AG10803 (cell line): ENCODE results near the gene BIVM.
A peak's percentile ranks its signal among the peaks of the same experiment; 100 is the strongest.

Source experiments
- DNase-seq: peaks from one replicate; pipeline ENCODE4 v3.0.0; 2010; ENCODE audit warnings: low read depth
- H3K4me3 ChIP-seq: 2 replicates; pipeline ENCODE4 v1.5.1; 2011; ENCODE audit warnings: mild to moderate bottlenecking, low read length, control low read depth
- TF ChIP-seq, protein P1 (sequence below): conservative IDR thresholded peaks from 2 replicates; pipeline ENCODE4 v1.5.1; 2011; ENCODE audit warnings: mild to moderate bottlenecking, low read length, control low read depth, inconsistent platforms

The BIVM gene

DNA sequence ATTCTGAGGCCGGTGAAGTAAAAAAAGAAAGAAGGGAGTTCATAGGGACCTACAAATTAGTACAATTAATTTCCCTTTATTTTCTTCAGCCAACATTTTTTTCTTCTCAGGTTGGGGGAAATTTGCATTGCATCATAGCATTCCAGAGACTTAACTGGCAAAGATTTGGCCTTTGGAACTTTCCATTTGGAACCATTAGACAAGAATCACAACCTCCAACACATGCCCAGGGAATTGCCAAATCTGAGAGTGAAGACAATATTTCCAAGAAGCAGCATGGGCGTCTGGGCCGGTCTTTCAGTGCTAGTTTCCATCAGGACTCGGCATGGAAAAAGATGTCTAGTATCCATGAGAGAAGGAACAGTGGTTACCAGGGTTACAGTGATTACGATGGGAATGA is 40.5 kb downstream of the BIVM start:
- H3K4me3 ChIP-seq = no peak overlapping the region
- TF ChIP-seq, protein P1, sequence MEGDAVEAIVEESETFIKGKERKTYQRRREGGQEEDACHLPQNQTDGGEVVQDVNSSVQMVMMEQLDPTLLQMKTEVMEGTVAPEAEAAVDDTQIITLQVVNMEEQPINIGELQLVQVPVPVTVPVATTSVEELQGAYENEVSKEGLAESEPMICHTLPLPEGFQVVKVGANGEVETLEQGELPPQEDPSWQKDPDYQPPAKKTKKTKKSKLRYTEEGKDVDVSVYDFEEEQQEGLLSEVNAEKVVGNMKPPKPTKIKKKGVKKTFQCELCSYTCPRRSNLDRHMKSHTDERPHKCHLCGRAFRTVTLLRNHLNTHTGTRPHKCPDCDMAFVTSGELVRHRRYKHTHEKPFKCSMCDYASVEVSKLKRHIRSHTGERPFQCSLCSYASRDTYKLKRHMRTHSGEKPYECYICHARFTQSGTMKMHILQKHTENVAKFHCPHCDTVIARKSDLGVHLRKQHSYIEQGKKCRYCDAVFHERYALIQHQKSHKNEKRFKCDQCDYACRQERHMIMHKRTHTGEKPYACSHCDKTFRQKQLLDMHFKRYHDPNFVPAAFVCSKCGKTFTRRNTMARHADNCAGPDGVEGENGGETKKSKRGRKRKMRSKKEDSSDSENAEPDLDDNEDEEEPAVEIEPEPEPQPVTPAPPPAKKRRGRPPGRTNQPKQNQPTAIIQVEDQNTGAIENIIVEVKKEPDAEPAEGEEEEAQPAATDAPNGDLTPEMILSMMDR = no peak
- DNase-seq = peak; percentile 71

DNA sequence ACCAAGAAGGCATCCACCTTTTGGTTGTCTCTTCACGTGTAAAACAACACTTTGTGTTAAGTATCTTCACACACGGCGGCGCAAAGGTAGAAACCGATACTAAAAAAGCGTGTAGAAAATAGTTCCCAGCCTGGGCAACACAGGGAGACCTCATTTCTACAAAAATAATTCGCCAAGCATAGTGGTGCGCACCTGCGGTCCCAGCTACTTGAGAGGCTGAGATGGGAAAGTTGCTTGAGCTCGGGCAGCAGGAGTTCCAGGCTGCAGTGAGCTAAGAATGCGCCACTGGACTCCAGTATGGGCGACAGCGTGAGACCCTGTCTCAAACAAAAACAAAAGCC is 46.3 kb downstream of the BIVM start:
- H3K4me3 ChIP-seq = peak overlapping the region; percentile 97
- no peak for DNase-seq
- TF ChIP-seq, protein P1 = no peak

DNA sequence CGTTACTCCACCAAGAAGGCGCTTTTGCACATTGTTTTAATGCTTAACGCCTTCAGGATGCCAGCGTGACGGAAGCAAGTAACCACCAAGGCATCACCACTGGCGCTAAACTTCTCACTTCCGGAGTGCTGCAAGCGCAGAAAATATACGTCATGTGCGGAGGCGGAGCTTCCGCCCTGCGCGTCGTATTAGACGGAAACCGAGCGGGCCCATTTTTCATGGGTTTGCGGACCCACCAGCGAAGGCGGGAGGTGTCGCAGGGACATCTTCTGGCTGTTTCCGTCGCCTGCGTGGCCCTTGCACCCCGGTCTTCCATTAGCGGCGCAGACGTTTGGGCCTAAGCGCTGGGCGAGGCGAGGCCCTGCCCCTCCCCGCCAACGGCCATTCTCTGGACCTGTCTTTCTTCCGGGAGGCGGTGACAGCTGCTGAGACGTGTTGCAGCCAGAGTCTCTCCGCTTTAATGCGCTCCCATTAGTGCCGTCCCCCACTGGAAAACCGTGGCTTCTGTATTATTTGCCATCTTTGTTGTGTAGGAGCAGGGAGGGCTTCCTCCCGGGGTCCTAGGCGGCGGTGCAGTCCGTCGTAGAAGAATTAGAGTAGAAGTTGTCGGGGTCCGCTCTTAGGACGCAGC is 46.8 kb downstream of the BIVM start, which contains the start of gene ERCC5:
Gene ERCC5 (plus strand): TSS at position 403 of the 631 bp plus-strand sequence. CDS start 235 bp downstream, outside the sequence.
- TF ChIP-seq, protein P1 = no peak
- DNase-seq = peak; percentile 96
- peak within 1 kb of the TSS; percentile 97 for H3K4me3 ChIP-seq

DNA sequence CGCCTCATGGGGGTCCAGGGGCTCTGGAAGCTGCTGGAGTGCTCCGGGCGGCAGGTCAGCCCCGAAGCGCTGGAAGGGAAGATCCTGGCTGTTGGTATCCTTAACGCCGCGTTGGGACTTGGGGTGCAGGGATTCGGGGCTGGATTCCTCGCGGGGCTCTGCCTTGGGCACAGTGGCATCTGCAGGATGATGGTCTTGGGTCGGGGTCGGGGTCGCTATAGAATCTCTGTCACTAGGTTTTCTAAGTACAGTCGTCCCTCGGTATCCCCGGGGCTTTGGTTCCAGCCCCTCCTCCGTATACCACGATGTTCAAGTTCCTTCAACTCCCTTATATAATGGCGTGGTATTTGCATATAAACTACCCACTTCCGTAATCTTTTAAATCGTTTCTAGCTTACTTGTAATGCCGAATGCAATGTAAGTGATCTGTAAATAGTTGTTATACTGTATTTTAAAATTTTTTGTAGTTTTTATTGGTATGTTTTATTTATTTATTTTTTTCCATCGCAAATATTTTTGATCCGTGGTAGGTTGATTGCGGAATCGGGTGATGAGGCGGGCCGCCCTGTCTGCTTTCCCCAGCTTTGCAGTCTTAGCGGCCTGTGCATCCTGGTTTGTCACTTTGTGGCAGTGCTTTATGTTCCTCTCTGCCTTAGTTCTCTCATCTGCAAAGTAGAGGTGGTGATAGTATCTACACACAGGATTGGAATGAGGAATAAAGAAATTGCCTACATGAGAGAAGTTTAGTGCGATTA is 47.5 kb downstream of the BIVM start:
- peak; percentile 29 for DNase-seq
- TF ChIP-seq, protein P1 = no peak
- H3K4me3 ChIP-seq = peak overlapping the region; percentile 97

DNA sequence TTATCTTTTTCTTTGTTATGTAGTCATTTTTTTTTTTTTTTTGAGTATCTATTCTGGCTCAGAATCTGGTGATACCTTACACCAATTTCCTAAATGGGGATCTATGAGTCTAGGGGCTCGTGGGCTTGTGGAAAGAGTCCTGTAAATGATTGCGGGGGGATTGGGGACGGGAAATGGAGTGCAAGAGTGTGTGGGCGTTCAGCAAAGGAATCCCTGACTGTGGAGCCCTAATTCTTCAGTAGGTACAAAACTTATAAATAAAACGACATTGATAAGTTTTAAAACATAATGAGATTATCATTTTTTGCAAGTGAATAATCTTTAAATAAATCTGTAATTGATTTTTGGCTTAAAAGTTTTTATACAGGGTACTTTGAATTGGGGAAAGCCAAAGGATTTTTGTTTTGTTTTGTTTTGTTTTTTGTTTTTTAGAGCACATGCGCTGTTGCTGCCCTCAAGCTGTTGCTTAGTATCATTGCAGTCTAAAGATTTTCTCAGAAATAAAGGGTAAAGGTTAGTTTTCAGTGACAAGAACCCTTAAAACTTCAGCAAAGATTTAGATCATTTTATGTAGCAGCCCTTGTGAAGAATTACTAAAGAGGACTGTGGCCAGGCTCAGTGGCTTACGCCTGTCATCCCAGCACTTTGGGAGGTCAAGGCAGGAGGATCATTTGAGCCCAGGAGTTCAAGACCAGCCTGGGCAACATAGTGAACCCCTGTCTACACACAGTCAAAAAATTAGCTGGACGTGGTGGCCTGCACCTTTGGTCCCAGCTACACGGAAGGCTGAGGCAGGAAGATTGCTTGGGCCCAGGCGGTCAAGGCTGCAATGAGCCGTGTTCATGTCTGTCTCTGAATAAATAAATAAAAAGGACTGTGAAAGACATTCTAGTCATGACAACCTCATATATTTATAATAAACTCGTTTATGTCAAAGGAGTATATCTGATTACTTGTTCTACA is 48.6 kb downstream of the BIVM start:
- DNase-seq = peak; percentile 54
- peak overlapping the region; percentile 97 for H3K4me3 ChIP-seq
- TF ChIP-seq, protein P1 = peak; percentile 85

DNA sequence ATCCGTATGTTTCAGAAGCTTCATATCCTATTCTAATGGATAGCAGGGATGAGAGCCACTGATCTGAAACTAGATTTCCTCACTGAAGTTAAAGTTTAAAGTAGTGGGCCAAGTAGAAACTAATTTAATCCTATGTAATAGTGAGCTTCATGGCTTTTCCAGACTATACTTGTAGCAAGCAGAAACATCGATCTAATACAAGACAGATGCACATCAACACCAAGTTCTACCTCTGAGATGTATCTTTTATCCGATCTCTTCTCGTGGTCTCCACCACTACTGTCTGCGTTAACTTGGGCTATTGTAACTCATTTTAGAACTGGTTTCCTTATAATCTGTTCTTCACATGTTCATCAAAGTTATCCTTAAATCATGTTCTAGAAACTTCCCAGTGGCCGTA is 50.0 kb downstream of the BIVM start:
- no peak overlapping the region for H3K4me3 ChIP-seq
- TF ChIP-seq, protein P1 = no peak
- peak; percentile 4 for DNase-seq
